ENCODE results near the gene POFUT2. TPM values are rescaled to one million over a fixed set of nuclear protein-coding genes. Genes with fewer than 3 reads are reported as not detected.

POFUT2 gene
- total RNA-seq, 4 donors from 2014 or later = 8.3 to 19.8 (median 17.0) TPM

- TF ChIP-seq CTCF (IDR thresholded peaks at IDR 0.05; ENCODE audit: low read depth) = no peak
Observed at GRCh38 chr21:45280178-45280821, 7.4 kb downstream of the POFUT2 start.

- TF ChIP-seq CTCF (IDR thresholded peaks at IDR 0.05; ENCODE audit: low read depth) = no peak
Observed at GRCh38 chr21:45279446-45280177, 8.1 kb downstream of the POFUT2 start.

GRCh38 chr21:45278156-45278911, 9.4 kb downstream of the POFUT2 start:
- TF ChIP-seq CTCF (IDR thresholded peaks at IDR 0.05; ENCODE audit: low read depth) = no peak

GRCh38 chr21:45277101-45278045, 10.3 kb downstream of the POFUT2 start:
- TF ChIP-seq CTCF (IDR thresholded peaks at IDR 0.05; ENCODE audit: low read depth) = no peak

DNA sequence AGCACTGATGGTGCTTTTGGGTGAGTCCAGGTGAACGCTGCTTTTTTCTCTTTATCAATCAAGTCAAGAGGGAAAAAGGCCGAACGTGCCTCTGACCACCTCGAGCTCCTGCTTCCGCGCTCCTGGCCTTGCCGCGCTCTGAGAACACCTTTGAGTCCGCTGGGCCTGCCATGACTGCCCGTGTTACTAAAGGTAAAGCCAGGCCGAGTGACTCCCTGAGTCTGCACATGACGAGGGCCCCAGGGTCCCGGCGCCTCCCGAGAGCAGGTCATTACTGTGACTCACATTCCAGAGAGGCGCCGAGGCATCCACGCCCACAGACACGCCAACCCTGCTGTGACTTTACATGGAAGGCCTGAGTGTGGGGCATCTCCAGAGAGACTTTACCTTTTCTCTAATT, 11.1 kb downstream of the POFUT2 start:
- no peak for TF ChIP-seq CTCF (IDR thresholded peaks at IDR 0.05; ENCODE audit: low read depth)

GRCh38 chr21:45270306-45270821, 17.3 kb downstream of the POFUT2 start:
- TF ChIP-seq CTCF (IDR thresholded peaks at IDR 0.05; ENCODE audit: low read depth) = no peak

Measured in subcutaneous adipose tissue (tissue), 4 donors.